GM04503 (cell line): ENCODE data around the gene ZNF212.
"Not testable (repeated sequence)": the region's sequence is repeated elsewhere in the genome, so short reads cannot be mapped to it uniquely, and the experiment has no call there.

Experiments used
- DNase-seq: peaks from one replicate; pipeline ENCODE4 v3.0.0-alpha.2; 2012; ENCODE audit warnings: low read depth

The ZNF212 gene

GRCh38 chr7:149218469-149219420 lies 20.7 kb upstream of the ZNF212 start:
- no peak for DNase-seq

GRCh38 chr7:149220534-149220933 lies 18.9 kb upstream of the ZNF212 start:
- no peak for DNase-seq

GRCh38 chr7:149223176-149223575 lies 16.3 kb upstream of the ZNF212 start:
- DNase-seq, result no peak

GRCh38 chr7:149223761-149224160 lies 15.7 kb upstream of the ZNF212 start:
- DNase-seq, result no peak

- no peak for DNase-seq
Observed at GRCh38 chr7:149224352-149224751, 15.1 kb upstream of the ZNF212 start.

- no peak for DNase-seq
Observed at GRCh38 chr7:149225106-149225505, 14.3 kb upstream of the ZNF212 start.

- DNase-seq, result no peak
Observed at GRCh38 chr7:149225656-149226055, 13.8 kb upstream of the ZNF212 start.

- DNase-seq, result not testable (repeated sequence)
Observed at GRCh38 chr7:149226366-149226765, 13.1 kb upstream of the ZNF212 start.

- DNase-seq, result no peak
Observed at GRCh38 chr7:149226840-149227494, 12.5 kb upstream of the ZNF212 start.

- no peak for DNase-seq
Observed at GRCh38 chr7:149228831-149229471, 10.5 kb upstream of the ZNF212 start.

- no peak for DNase-seq
Observed at GRCh38 chr7:149229526-149229925, 9.9 kb upstream of the ZNF212 start.

- DNase-seq, result no peak
Observed at GRCh38 chr7:149232362-149232761, 7.1 kb upstream of the ZNF212 start.

- DNase-seq, result peak; percentile 74
Observed at GRCh38 chr7:149233655-149234204, 5.7 kb upstream of the ZNF212 start.

GRCh38 chr7:149237502-149237901 lies 1.9 kb upstream of the ZNF212 start:
- DNase-seq, result no peak

- DNase-seq, result no peak
Observed at GRCh38 chr7:149238051-149238450, 1.4 kb upstream of the ZNF212 start.

- no peak for DNase-seq
Observed at GRCh38 chr7:149240637-149241036, 1.2 kb downstream of the ZNF212 start.

- no peak for DNase-seq
Observed at GRCh38 chr7:149241696-149242095, 2.2 kb downstream of the ZNF212 start.

- DNase-seq, result no peak
Observed at GRCh38 chr7:149245244-149245643, 5.8 kb downstream of the ZNF212 start.

- no peak for DNase-seq
Observed at GRCh38 chr7:149245744-149246143, 6.3 kb downstream of the ZNF212 start.

- no peak for DNase-seq
Observed at GRCh38 chr7:149248777-149249176, 9.3 kb downstream of the ZNF212 start.

GRCh38 chr7:149250151-149250550 lies 10.7 kb downstream of the ZNF212 start:
- DNase-seq, result not testable (repeated sequence)

- not testable (repeated sequence) for DNase-seq
Observed at GRCh38 chr7:149251518-149251917, 12.1 kb downstream of the ZNF212 start.
